H9 (cell line): ENCODE measurements around the gene F10. TPM values are rescaled to one million over a fixed set of nuclear protein-coding genes. Genes with fewer than 3 reads are reported as not detected.

Experiments used
- DNase-seq: peaks from one replicate; pipeline ENCODE4 v3.0.0-alpha.2; 2017
- H2AFZ ChIP-seq: one replicate; pipeline ENCODE4 v1.6.1; 2013; ENCODE audit warnings: mild to moderate bottlenecking, low read length, control low read depth, moderate library complexity
- H2AK5ac ChIP-seq: 2 replicates; pipeline ENCODE4 v1.6.1; 2013; ENCODE audit warnings: low read length, control low read depth, mixed read lengths; ENCODE audit not compliant: insufficient read length
- H2BK120ac ChIP-seq: one replicate; pipeline ENCODE4 v1.6.1; 2013; ENCODE audit warnings: low read depth, mild to moderate bottlenecking, low read length, control low read depth, inconsistent platforms; ENCODE audit not compliant: poor library complexity, severe bottlenecking
- H2BK12ac ChIP-seq: 2 replicates; pipeline ENCODE4 v1.6.1; 2013; ENCODE audit warnings: low read length, control low read depth, mixed read lengths, low read depth; ENCODE audit not compliant: insufficient read length
- H2BK15ac ChIP-seq: 2 replicates; pipeline ENCODE4 v1.6.1; 2013; ENCODE audit warnings: low read depth, low read length, control low read depth
- H2BK20ac ChIP-seq: one replicate; pipeline ENCODE4 v1.6.1; 2013; ENCODE audit warnings: low read depth, mild to moderate bottlenecking, low read length, control low read depth, inconsistent platforms; ENCODE audit not compliant: poor library complexity, severe bottlenecking
- H2BK5ac ChIP-seq: 2 replicates; pipeline ENCODE4 v1.6.1; 2013; ENCODE audit warnings: low read length, control low read depth, mixed read lengths; ENCODE audit not compliant: insufficient read length
- H3K14ac ChIP-seq: 2 replicates; pipeline ENCODE4 v1.6.1; 2013; ENCODE audit warnings: low read length, control low read depth; ENCODE audit not compliant: insufficient read depth
- H3K18ac ChIP-seq: 2 replicates; pipeline ENCODE4 v1.6.1; 2013; ENCODE audit warnings: low read depth, mild to moderate bottlenecking, mixed read lengths, low read length, control low read depth; ENCODE audit not compliant: insufficient read length
- H3K23ac ChIP-seq: 2 replicates; pipeline ENCODE4 v1.6.1; 2013; ENCODE audit warnings: low read length, control low read depth, mixed read lengths, low read depth; ENCODE audit not compliant: insufficient read length
- H3K23me2 ChIP-seq: 2 replicates; pipeline ENCODE4 v1.6.1; 2013; ENCODE audit warnings: low read depth, mild to moderate bottlenecking, mixed read lengths, low read length, control low read depth; ENCODE audit not compliant: insufficient read length, poor library complexity, severe bottlenecking
- H3K27ac ChIP-seq: 2 replicates; pipeline ENCODE4 v1.5.1; 2013; ENCODE audit warnings: low read length, control low read depth, mixed read lengths, low read depth; ENCODE audit not compliant: insufficient read length
- H3K27me3 ChIP-seq: 2 replicates; pipeline ENCODE4 v1.6.1; 2013; ENCODE audit warnings: low read length, control low read depth, inconsistent platforms; ENCODE audit not compliant: insufficient read depth
- H3K4ac ChIP-seq: 2 replicates; pipeline ENCODE4 v1.6.1; 2013; ENCODE audit warnings: low read depth, mild to moderate bottlenecking, control low read depth, inconsistent platforms, low read length, moderate library complexity
- H3K4me1 ChIP-seq: 2 replicates; pipeline ENCODE4 v1.6.1; 2013; ENCODE audit warnings: low read length, control low read depth, inconsistent platforms; ENCODE audit not compliant: insufficient read depth
- H3K4me2 ChIP-seq: 2 replicates; pipeline ENCODE4 v1.6.1; 2013; ENCODE audit warnings: low read length, control low read depth, mixed read lengths; ENCODE audit not compliant: insufficient read length, insufficient read depth
- H3K56ac ChIP-seq: 2 replicates; pipeline ENCODE4 v1.6.1; 2013; ENCODE audit warnings: low read depth, mild to moderate bottlenecking, mixed read lengths, low read length, control low read depth; ENCODE audit not compliant: insufficient read length
- H3K79me1 ChIP-seq: 2 replicates; pipeline ENCODE4 v1.6.1; 2013; ENCODE audit warnings: low read depth, mild to moderate bottlenecking, moderate library complexity, low read length, control low read depth, inconsistent platforms; ENCODE audit not compliant: insufficient read depth, poor library complexity, severe bottlenecking
- H3K79me2 ChIP-seq: 2 replicates; pipeline ENCODE4 v1.6.1; 2013; ENCODE audit warnings: low read length, control low read depth, inconsistent platforms; ENCODE audit not compliant: insufficient read depth
- H3K9ac ChIP-seq: 2 replicates; pipeline ENCODE4 v1.6.1; 2013; ENCODE audit warnings: low read length, control low read depth, mixed read lengths; ENCODE audit not compliant: insufficient read length; ENCODE audit errors: extremely low read depth
- H3K9me3 ChIP-seq: one replicate; pipeline ENCODE4 v1.6.1; 2013; ENCODE audit warnings: low read depth, low read length, inconsistent platforms; ENCODE audit not compliant: control insufficient read depth
- H3T11ph ChIP-seq: one replicate; pipeline ENCODE4 v1.6.1; 2013; ENCODE audit warnings: mild to moderate bottlenecking, low read length, control low read depth, inconsistent platforms
- H4K20me1 ChIP-seq: one replicate; pipeline ENCODE4 v1.6.1; 2013; ENCODE audit not compliant: control insufficient read depth, insufficient read length, insufficient read depth
- H4K5ac ChIP-seq: 2 replicates; pipeline ENCODE4 v1.6.1; 2013; ENCODE audit warnings: low read depth, mild to moderate bottlenecking, mixed read lengths, low read length, control low read depth; ENCODE audit not compliant: insufficient read length
- H4K8ac ChIP-seq: replicated peaks from 2 replicates; pipeline ENCODE4 v1.6.1; 2013; ENCODE audit warnings: low read length, control low read depth, mixed read lengths, low read depth; ENCODE audit not compliant: insufficient read length
- H4K91ac ChIP-seq: 2 replicates; pipeline ENCODE4 v1.6.1; 2013; ENCODE audit warnings: low read depth, mild to moderate bottlenecking, moderate library complexity, mixed read lengths, low read length, control low read depth; ENCODE audit not compliant: insufficient read length
- H3K27ac Mint-ChIP-seq, 3 experiments: 2 replicates in 2 of 3; 3 replicates in 1 of 3; pipeline ENCODE4 v1.8.0; 2020 to 2021; ENCODE audit warnings: mixed read lengths in 3 of 3, mild to moderate bottlenecking in 1 of 3, moderate library complexity in 1 of 3
- H3K27me3 Mint-ChIP-seq: 2 replicates; pipeline ENCODE4 v1.8.0; 2021; ENCODE audit warnings: low read depth, mild to moderate bottlenecking, moderate library complexity, mixed read lengths
- H3K36me3 Mint-ChIP-seq, 3 experiments: 2 replicates in 2 of 3; 3 replicates in 1 of 3; pipeline ENCODE4 v1.8.0; 2020 to 2021; ENCODE audit warnings: low read depth in 3 of 3, mixed read lengths in 3 of 3; ENCODE audit not compliant: insufficient read depth in 1 of 3
- H3K4me1 Mint-ChIP-seq, 2 experiments: 2 replicates each; pipeline ENCODE4 v1.8.0; 2020; ENCODE audit warnings: mixed read lengths in 2 of 2
- H3K4me3 Mint-ChIP-seq, 2 experiments: 2 replicates in 1 of 2; 3 replicates in 1 of 2; pipeline ENCODE4 v1.8.0; 2020 to 2021; ENCODE audit warnings: mild to moderate bottlenecking in 2 of 2, mixed read lengths in 2 of 2, moderate library complexity in 1 of 2
- H3K9me3 Mint-ChIP-seq, 2 experiments: 2 replicates in 1 of 2; 3 replicates in 1 of 2; pipeline ENCODE4 v1.8.0; 2020; ENCODE audit warnings: mild to moderate bottlenecking in 2 of 2, mixed read lengths in 2 of 2, moderate library complexity in 1 of 2
- WGBS: extraction: QIAGEN DNeasy Blood & Tissue Kit; methylation state at CpG from one replicate; pipeline ENCODE4 v1.1.7; 2013; ENCODE audit warnings: missing lambda C conversion rate, low lambda C conversion rate, mixed read lengths; ENCODE audit not compliant: insufficient read length; ENCODE audit errors: extremely low coverage; 5-methylcytosine and 5-hydroxymethylcytosine counted together
- total RNA-seq: library from RNA; stranded (reverse); gene quantifications from 2 replicates; pipeline ENCODE4 v1.2.1, GENCODE V29; 2021
- TF ChIP-seq, protein P1 (sequence below): fragments of 200-600 bp; sonication (generic); conservative IDR thresholded peaks from 3 replicates; pipeline ENCODE4 v1.8.0; 2021; ENCODE audit warnings: antibody characterized with exemption, mild to moderate bottlenecking

Gene F10
- total RNA-seq, 1 experiment from 2014 or later, result 1.7 TPM

DNA sequence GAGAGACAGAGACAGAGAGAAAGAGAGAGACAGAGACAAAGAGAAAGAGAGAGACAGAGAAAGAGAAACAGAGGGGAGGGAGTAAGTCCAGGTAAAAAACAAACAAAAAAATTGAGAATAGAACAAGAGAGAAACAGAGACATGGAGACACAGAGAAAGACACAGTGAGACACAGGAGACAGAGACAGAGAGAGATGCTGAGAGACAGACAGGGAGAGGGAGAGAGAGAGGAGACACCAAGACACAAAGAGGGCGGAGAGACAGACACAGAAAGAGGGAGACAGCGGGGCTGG lies 30.0 kb downstream of the F10 start:
- no peak for DNase-seq
- Histone ChIP-seq H2AK5ac (no peak overlapping the region), H3K27me3 (no peaks in the 10 kb centered on the region; the same call in 1 of the 2 replicates), H3K27ac (no peak overlapping the region), H2BK5ac (no peak overlapping the region), H2BK120ac (no peak overlapping the region), H2BK20ac (no peak overlapping the region), H3K23me2 (peaks cover 12% of the 10 kb centered on the region), H3K4ac (no peak overlapping the region), H4K91ac (no peak overlapping the region), H3K56ac (no peak overlapping the region), H2BK12ac (no peak overlapping the region), H3K9me3 (no peaks in the 10 kb centered on the region), H3K18ac (no peak overlapping the region), H3K9ac (no peak overlapping the region), H4K20me1 (no peaks in the 10 kb centered on the region), H2BK15ac (no peak overlapping the region), H4K5ac (no peak overlapping the region), H3K14ac (0 out of 2 replicates have a peak overlapping the region, but pooled peaks have one; percentile 13), H3K79me2 (no peaks in the 10 kb centered on the region), H3K23ac (no peak overlapping the region), H3K4me1 (no peaks in the 10 kb centered on the region), H2AFZ (no peak overlapping the region), H3T11ph (no peak overlapping the region), H4K8ac (no peak overlapping the region), H3K79me1 (no peaks in the 10 kb centered on the region), H3K4me2 (peak overlapping the region; percentile 45)
- TF ChIP-seq, protein P1, sequence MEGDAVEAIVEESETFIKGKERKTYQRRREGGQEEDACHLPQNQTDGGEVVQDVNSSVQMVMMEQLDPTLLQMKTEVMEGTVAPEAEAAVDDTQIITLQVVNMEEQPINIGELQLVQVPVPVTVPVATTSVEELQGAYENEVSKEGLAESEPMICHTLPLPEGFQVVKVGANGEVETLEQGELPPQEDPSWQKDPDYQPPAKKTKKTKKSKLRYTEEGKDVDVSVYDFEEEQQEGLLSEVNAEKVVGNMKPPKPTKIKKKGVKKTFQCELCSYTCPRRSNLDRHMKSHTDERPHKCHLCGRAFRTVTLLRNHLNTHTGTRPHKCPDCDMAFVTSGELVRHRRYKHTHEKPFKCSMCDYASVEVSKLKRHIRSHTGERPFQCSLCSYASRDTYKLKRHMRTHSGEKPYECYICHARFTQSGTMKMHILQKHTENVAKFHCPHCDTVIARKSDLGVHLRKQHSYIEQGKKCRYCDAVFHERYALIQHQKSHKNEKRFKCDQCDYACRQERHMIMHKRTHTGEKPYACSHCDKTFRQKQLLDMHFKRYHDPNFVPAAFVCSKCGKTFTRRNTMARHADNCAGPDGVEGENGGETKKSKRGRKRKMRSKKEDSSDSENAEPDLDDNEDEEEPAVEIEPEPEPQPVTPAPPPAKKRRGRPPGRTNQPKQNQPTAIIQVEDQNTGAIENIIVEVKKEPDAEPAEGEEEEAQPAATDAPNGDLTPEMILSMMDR, result no peak
- H3K9me3 Mint-ChIP-seq, result peaks cover 0 to 4% of the 10 kb centered on the region in 2 experiments; a peak in 3 of 5 replicates
- H3K27ac Mint-ChIP-seq, result peak overlapping the region in 1 of 3 experiments; percentile 17; a peak in 2 of 7 replicates
- peaks cover 30 to 32% of the 10 kb centered on the region in 2 experiments for H3K4me1 Mint-ChIP-seq
- H3K4me3 Mint-ChIP-seq, result peak overlapping the region; percentile 65 to 78
- H3K27me3 Mint-ChIP-seq, result peaks cover 37% of the 10 kb centered on the region
- peaks cover 0 to 4% (median 0%) of the 10 kb centered on the region in 3 experiments; a peak in 3 of 7 replicates for H3K36me3 Mint-ChIP-seq
- no CpG with 5 or more reads among the region's 2 CpGs for WGBS
